Measurements from ENCODE around the gene MMP24. TPM values are rescaled to one million over a fixed set of nuclear protein-coding genes. Genes with fewer than 3 reads are reported as not detected.

Gene MMP24
- total RNA-seq, 1 donor from 2014 or later: 13.0 TPM

DNA sequence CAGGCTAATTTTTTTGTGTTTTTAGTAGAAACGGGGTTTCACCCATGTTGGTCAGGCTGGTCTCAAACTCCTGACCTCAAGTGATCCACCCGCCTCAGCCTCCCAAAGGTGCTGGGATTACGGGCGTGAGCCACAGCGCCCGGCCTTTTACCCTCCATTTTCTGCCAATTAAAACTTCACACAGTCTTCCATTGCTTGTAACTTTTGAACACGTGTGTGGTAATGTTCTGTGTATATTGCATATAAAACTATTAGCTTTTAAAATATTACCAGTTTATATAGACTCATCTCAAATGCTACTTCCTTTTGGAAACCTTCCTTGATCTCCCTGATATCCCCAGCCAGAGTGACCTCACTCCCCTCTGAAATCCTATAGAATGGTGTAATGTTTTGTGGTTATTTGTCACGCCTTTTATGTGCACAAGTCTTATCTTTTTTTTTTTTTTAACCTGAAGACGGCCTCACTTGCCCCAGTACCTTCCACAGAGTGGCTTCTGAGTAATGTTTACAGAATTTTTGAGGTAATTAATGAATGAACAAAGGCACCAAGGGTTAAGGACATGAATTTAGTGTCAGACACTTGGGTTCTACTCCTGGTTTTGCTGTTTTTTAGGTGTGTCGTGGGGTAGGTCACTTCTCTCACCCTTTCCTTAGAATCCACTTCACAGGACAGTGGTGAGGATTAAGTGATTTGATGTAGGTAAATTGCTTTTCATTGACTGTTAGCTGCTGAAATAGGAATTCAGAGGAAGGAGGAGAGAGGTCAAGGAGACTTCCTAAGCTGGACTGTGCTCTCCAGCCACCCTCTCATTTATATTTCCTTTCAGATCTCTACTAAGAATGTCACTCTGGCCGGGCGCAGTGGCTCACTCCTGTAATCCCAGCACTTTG lies 11.2 kb upstream of the MMP24 start:
- no peak overlapping the region for H3K27ac ChIP-seq
- no peaks in the 10 kb centered on the region for H3K4me1 ChIP-seq
- H3K9me3 ChIP-seq: no peaks in the 10 kb centered on the region
- no peak overlapping the region for H3K4me3 ChIP-seq
- TF ChIP-seq, protein P1, sequence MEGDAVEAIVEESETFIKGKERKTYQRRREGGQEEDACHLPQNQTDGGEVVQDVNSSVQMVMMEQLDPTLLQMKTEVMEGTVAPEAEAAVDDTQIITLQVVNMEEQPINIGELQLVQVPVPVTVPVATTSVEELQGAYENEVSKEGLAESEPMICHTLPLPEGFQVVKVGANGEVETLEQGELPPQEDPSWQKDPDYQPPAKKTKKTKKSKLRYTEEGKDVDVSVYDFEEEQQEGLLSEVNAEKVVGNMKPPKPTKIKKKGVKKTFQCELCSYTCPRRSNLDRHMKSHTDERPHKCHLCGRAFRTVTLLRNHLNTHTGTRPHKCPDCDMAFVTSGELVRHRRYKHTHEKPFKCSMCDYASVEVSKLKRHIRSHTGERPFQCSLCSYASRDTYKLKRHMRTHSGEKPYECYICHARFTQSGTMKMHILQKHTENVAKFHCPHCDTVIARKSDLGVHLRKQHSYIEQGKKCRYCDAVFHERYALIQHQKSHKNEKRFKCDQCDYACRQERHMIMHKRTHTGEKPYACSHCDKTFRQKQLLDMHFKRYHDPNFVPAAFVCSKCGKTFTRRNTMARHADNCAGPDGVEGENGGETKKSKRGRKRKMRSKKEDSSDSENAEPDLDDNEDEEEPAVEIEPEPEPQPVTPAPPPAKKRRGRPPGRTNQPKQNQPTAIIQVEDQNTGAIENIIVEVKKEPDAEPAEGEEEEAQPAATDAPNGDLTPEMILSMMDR (IDR thresholded peaks at IDR 0.05): no peak
- DNase-seq (no peak), ATAC-seq (no peak)
- H3K27me3 ChIP-seq: no peaks in the 10 kb centered on the region
- no peaks in the 10 kb centered on the region for H3K36me3 ChIP-seq
- intact Hi-C loops (cut with DNase I): no loop called here

DNA sequence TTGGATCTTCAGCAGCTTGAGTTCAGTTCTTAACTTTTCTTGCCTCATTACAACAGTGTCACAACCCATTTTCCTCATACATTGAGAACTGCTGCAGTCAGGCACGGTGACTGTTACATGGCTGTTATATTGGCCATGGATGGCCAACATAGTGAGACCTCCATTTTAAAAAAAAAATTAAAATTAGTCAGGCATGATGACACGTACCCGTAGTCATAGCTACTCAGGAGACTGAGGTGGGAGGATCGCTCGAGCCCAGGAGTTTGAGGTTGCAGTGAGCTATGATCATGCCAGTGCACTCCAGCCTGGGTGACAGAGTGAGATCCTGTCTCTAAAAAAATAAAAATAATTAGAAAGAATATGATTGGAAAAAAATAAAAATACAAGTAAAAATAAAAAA lies 9.9 kb upstream of the MMP24 start:
- ATAC-seq: no peak
- intact Hi-C loops (cut with DNase I): no loop called here

DNA sequence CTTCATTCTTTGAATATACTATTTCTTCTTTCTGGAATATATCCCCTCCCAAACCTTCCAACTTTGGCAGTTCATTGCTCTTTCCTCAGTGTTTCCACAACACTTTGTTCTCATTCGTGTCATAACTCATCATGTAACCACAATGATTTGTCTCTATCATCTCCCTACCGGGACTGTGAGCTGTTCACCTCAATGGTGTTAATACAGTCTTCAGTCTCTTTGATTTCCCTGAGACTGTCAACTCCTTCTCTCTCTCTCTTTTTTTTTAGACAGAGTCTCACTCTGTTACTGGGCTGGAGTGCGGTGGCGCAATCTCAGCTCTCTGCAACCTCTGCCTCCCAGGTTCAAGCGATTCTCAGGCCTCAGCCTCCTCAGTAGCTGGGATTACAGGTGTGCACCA lies 2.5 kb upstream of the MMP24 start:
- Histone ChIP-seq H3K27ac (no peak overlapping the region), H3K36me3 (no peaks in the 10 kb centered on the region), H3K27me3 (no peaks in the 10 kb centered on the region), H3K4me1 (no peaks in the 10 kb centered on the region), H3K9me3 (no peaks in the 10 kb centered on the region), H3K4me3 (no peak overlapping the region)
- intact Hi-C loops (cut with DNase I): no loop called here
- TF ChIP-seq, protein P1 (IDR thresholded peaks at IDR 0.05): no peak
- ATAC-seq: no peak
- DNase-seq: no peak

More for the DNA sequence above, 9.9 kb upstream of the MMP24 start:
- H3K9me3 ChIP-seq: no peaks in the 10 kb centered on the region
- H3K4me1 ChIP-seq: no peaks in the 10 kb centered on the region
- H3K4me3 ChIP-seq: no peak overlapping the region
- H3K36me3 ChIP-seq: no peaks in the 10 kb centered on the region
- H3K27ac ChIP-seq: no peak overlapping the region
- no peak for DNase-seq
- no peaks in the 10 kb centered on the region for H3K27me3 ChIP-seq
- TF ChIP-seq, protein P1 (IDR thresholded peaks at IDR 0.05): no peak

DNA sequence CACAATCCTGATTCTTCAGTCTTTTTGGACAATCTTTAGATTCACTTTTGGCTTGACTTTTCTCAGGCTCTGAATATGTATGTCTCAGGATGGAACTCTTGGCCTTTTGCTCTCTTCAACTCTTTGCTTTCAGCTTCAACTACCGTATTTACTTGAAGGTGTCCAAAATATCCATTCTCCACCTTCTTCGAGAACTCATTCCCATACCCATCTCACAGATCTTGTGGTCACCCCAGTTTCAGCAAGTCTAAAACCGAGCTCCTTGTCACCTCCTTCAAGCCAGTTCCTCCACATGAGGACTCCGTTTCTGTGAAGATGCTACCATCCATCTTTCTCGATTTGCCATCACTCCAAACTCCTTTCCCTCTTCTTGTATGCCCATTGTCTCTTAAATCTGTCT lies 2.0 kb upstream of the MMP24 start:
- DNase-seq (no peak), ATAC-seq (no peak)
- Histone ChIP-seq H3K4me1 (no peaks in the 10 kb centered on the region), H3K36me3 (no peaks in the 10 kb centered on the region), H3K9me3 (no peaks in the 10 kb centered on the region), H3K27me3 (no peaks in the 10 kb centered on the region), H3K4me3 (no peak overlapping the region), H3K27ac (no peak overlapping the region)
- intact Hi-C loops (cut with DNase I): no loop called here
- TF ChIP-seq, protein P1 (IDR thresholded peaks at IDR 0.05): no peak

DNA sequence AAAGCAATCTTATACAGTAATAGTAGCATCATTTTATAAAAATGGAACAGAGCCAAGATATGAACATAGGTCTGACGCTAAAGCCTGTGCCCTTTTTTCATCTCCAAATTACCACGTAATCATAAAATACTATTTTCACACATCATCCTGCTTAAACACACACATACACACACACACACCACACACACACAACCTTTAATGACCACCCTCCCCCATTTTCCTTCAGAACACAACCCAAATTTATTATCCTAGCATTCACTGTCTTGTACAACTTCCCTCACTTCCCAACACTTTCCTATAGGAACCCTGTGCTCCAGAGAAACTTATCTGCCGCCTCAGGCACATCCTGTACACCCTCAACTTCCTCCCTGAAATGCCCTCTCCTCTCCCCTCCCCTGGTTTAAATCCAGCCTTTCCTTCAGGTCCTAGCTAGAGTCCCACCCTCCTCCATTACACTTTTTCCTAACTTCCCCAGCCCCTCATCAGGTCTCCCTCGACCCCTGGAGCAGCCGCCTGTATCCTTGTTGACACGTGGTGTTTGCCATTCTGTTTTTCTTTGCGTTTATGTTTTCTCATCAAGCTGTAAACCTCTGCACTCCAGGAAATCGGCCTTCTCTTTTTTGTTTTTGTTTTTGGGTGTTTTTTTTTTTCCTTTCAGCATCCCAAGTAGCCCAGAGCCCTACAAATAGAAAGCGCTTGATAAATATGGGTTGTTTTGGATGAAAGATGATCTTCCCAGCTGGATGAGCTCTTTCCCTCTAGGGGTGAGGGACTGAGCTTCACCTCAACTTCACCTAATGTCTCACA lies 968 bp upstream of the MMP24 start:
- Histone ChIP-seq H3K9me3 (no peaks in the 10 kb centered on the region), H3K4me3 (no peak overlapping the region), H3K36me3 (no peaks in the 10 kb centered on the region), H3K27ac (no peak overlapping the region), H3K4me1 (no peaks in the 10 kb centered on the region), H3K27me3 (no peaks in the 10 kb centered on the region)
- intact Hi-C loops (cut with DNase I): no loop called here
- TF ChIP-seq, protein P1 (IDR thresholded peaks at IDR 0.05): no peak
- ATAC-seq (peak; percentile 33), DNase-seq (no peak)

Measured in upper lobe of right lung (tissue), 1 donor.